GM13977 (cell line): ENCODE measurements around the gene C7orf25.
A peak's percentile ranks its signal among the peaks of the same experiment; 100 is the strongest.
"Not testable (repeated sequence)": the region's sequence is repeated elsewhere in the genome, so short reads cannot be mapped to it uniquely, and the experiment has no call there.

ENCODE experiments used
- DNase-seq: peaks from one replicate; pipeline ENCODE4 v3.0.0; 2012; ENCODE audit warnings: low spot score
- CTCF ChIP-seq: IDR thresholded peaks from 2 replicates; pipeline ENCODE4 v1.5.1; 2012; ENCODE audit warnings: mild to moderate bottlenecking, control low read depth; ENCODE audit not compliant: insufficient read depth; ENCODE audit errors: extremely low read depth, missing control alignments
- in situ Hi-C: fragments of 300-500 bp; cut with MboI; formaldehyde crosslinking; loops from one replicate; pipeline ENCODE4 v1.12.0; 2022; ENCODE audit warnings: low sequenced_read_pairs, low pct_unique_long_range_greater_than_20kb, mixed read lengths, inconsistent platforms; ENCODE audit not compliant: unreplicated experiment

Gene C7orf25

GRCh38 chr7:42886129-42886528, 25.7 kb downstream of the C7orf25 start:
- DNase-seq = no peak
- peak; percentile 25 for TF ChIP-seq CTCF
- in situ Hi-C loops = no loop called here

GRCh38 chr7:42885183-42885582, 26.7 kb downstream of the C7orf25 start:
- DNase-seq, in situ Hi-C loops: not testable (repeated sequence)

DNA sequence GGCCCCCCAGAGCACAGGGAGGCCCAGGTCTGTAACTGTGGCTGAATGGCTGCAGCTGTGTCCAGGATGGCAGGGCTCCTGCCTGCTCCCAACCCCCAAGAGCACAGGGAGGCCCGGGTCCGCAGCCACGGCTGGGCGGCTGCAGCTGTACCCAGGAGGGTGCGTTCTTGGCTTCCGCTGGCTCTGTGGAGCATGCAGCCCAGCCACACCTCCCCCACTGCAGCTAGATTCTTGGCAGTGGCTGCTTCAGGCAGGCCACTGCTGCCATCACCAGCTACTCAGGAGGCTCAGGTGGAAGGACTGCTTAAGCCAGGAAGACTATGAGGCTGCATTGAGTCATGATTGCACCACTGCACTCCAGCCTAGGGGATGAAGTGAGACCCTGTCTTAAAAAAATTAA, 27.9 kb downstream of the C7orf25 start:
- no peak for DNase-seq
- in situ Hi-C loops = no loop called here
- TF ChIP-seq CTCF = no peak

- in situ Hi-C loops = no loop called here
- no peak for DNase-seq
- no peak for TF ChIP-seq CTCF
These were observed 31.5 kb downstream of the C7orf25 start for GRCh38 chr7:42880392-42880791.

DNA sequence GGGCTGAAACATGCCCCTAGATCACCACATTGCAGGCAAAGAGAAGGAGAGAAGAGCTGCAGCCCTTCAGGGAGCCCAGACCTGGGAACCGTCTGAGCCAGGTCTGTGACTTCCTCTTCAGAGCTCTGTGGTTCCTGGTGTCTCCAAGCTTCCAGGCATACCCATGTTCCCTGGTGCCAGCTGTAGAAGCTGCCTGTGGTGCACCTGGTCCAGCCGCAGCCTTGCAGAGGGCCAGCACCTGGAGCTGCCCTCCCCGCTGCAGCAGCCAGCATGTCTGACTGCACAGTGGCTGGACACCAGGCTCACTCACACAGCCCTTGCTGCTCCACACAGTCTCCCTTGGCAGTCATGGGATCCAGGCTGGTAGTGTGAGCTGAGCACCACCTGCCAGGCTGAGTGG, 33.6 kb downstream of the C7orf25 start:
- DNase-seq = no peak
- in situ Hi-C loops = no loop called here
- no peak for TF ChIP-seq CTCF

GRCh38 chr7:42877862-42878261, 34.0 kb downstream of the C7orf25 start:
- no peak for DNase-seq
- in situ Hi-C loops = no loop called here
- no peak for TF ChIP-seq CTCF

DNA sequence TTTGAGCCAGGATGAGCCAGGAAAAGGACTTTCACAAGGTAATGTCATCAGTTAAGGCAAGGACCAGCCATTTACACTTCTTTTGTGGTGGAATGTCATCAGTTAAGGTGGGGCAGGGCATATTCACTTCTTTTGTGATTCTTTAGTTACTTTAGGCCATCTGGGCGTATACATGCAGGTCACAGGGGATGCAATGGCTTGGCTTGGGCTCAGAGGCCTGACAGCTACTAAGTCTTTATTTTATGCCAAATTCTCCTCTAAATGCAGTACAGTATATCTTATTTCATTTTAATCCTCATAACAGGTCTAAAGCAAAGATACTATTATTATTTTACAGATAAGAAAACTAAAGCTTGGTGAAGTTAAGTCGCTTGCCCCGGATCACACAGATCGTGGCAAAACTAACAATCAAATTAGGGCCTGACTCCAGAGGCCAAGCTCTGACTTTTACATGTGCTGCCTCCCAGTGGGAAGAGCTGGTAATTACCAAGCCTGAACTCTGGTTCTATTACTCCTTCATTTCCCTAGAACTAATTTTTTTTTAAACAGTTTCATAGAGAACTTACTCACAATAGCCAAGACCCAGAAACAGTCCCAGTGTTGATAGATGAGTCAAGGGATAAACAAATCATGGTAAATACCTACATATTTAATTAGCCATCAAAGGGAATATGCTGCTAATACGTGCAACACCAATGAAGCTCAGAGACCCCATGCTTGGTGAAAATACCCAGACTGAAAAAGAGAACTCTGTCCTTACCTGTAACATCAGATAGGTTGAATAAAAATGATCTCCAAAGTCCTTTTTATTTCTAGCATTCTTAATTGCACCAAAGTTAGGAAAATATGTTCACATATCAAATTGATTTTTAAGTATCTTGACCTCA, 35.4 kb downstream of the C7orf25 start:
- peak; percentile 87 for TF ChIP-seq CTCF
- in situ Hi-C loops = no loop called here
- DNase-seq = peak; percentile 66
